K562 (cell line): ENCODE data around the gene NME2. TPM values are rescaled to one million over a fixed set of nuclear protein-coding genes. Genes with fewer than 3 reads are reported as not detected.

Experiments
- EHMT2 ChIP-seq: fragments of 450-650 bp; IDR thresholded peaks from 2 replicates; pipeline ENCODE4 v1.6.1; 2018; ENCODE audit warnings: antibody characterized with exemption
- FOXA3 ChIP-seq, 2 experiments: fragments of 450-650 bp in 1 of 2; sonication (generic) in 1 of 2; formaldehyde crosslinking; IDR thresholded peaks in 1 of 2; conservative IDR thresholded peaks in 1 of 2; 2 replicates each; pipeline versions ENCODE4 v1.4.0 to v1.8.0; 2020 to 2022; ENCODE audit warnings: mild to moderate bottlenecking in 2 of 2, missing genetic modification reagents in 1 of 2
- LEF1 ChIP-seq: fragments of 450-650 bp; IDR thresholded peaks from 2 replicates; pipeline ENCODE4 v1.6.1; 2016; ENCODE audit warnings: mild to moderate bottlenecking
- NR2C2 ChIP-seq, 2 experiments: fragments of 200-800 bp in 1 of 2; sonication (Bioruptor generic) in 1 of 2; sonication (generic) in 1 of 2; formaldehyde crosslinking in 1 of 2; IDR thresholded peaks; 2 replicates each; pipeline versions ENCODE4 v1.6.1 to v1.8.0; 2016 to 2022; ENCODE audit warnings: mild to moderate bottlenecking in 1 of 2, missing compliant biosample characterization in 1 of 2, missing genetic modification characterization in 1 of 2, missing genetic modification reagents in 1 of 2
- NRF1 ChIP-seq, 2 experiments: fragments of 450-650 bp; IDR thresholded peaks in 1 of 2; conservative IDR thresholded peaks in 1 of 2; 2 replicates each; pipeline ENCODE4 v1.6.1; 2014; ENCODE audit warnings: mild to moderate bottlenecking in 2 of 2
- PTBP1 ChIP-seq: fragments of 200-400 bp; formaldehyde crosslinking; IDR thresholded peaks from 2 replicates; pipeline ENCODE4 v1.6.1; 2017; ENCODE audit warnings: low read depth, low read length
- RERE ChIP-seq: sonication (generic); formaldehyde crosslinking; IDR thresholded peaks from 2 replicates; pipeline ENCODE4 v1.8.0; 2023; ENCODE audit warnings: missing genetic modification reagents, mild to moderate bottlenecking, borderline replicate concordance
- SIN3A ChIP-seq, 2 experiments: fragments of 150-350 bp in 1 of 2; IDR thresholded peaks; 2 replicates each; pipeline ENCODE4 v1.6.1; 2011 to 2016; ENCODE audit warnings: borderline replicate concordance in 2 of 2, low read depth in 2 of 2, low read length in 2 of 2, mild to moderate bottlenecking in 2 of 2, moderate library complexity in 2 of 2; ENCODE audit not compliant: control insufficient read depth in 1 of 2
- SREBF2 ChIP-seq: sonication (generic); formaldehyde crosslinking; IDR thresholded peaks from 2 replicates; pipeline ENCODE4 v1.4.0; 2020; ENCODE audit warnings: mild to moderate bottlenecking, missing genetic modification reagents
- TAF1 ChIP-seq: IDR thresholded peaks from 2 replicates; pipeline ENCODE4 v1.6.1; 2011; ENCODE audit warnings: mild to moderate bottlenecking, low read length, moderate library complexity; ENCODE audit not compliant: insufficient read depth, control insufficient read depth, severe bottlenecking; ENCODE audit errors: extremely low read depth
- TSHZ1 ChIP-seq: fragments of 250-450 bp; sonication (Bioruptor Pico); IDR thresholded peaks from 2 replicates; pipeline ENCODE4 v1.4.0; 2020; ENCODE audit warnings: mild to moderate bottlenecking, moderate library complexity
- XRCC5 ChIP-seq: fragments of 200-400 bp; formaldehyde crosslinking; IDR thresholded peaks from 2 replicates; pipeline ENCODE4 v1.6.1; 2017; ENCODE audit warnings: low read depth, mild to moderate bottlenecking, low read length
- ZNF143 ChIP-seq: sonication (generic); formaldehyde crosslinking; IDR thresholded peaks from 2 replicates; pipeline ENCODE4 v1.9.0; 2022; ENCODE audit warnings: mild to moderate bottlenecking, missing genetic modification reagents
- ZNF274 ChIP-seq: IDR thresholded peaks from 2 replicates; pipeline ENCODE4 v1.6.1; 2011; ENCODE audit warnings: low read depth, mild to moderate bottlenecking, low read length, moderate library complexity, borderline replicate concordance
- ZNF408 ChIP-seq: fragments of 250-450 bp; sonication (Bioruptor Pico); IDR thresholded peaks from 2 replicates; pipeline ENCODE4 v1.4.0; 2020; ENCODE audit warnings: low read depth, mild to moderate bottlenecking, moderate library complexity
- ZNF444 ChIP-seq: fragments of 250-450 bp; sonication (Bioruptor Pico); IDR thresholded peaks from 2 replicates; pipeline ENCODE4 v1.4.0; 2020; ENCODE audit warnings: mild to moderate bottlenecking, moderate library complexity
- polyA plus RNA-seq, 8 experiments: library from polyadenylated mRNA; depleted of rRNA in 4 of 8; stranded (reverse) in 5 of 8; unstranded in 3 of 8; fragments of >200 nt; fragmentation: Nextera tagmentation in 2 of 8; fragmentation: Illumina TruSeq in 1 of 8; extraction: Ambion mirVana in 2 of 8; extraction: Trizol in 1 of 8; gene quantifications; 2 replicates each; pipeline versions ENCODE4 v1.2.1 to v1.2.3, GENCODE V29; 2011 to 2014; ENCODE audit warnings: inconsistent platforms in 1 of 8, missing spikeins in 1 of 8
- total RNA-seq, 7 experiments: library from RNA; depleted of rRNA in 6 of 7; stranded (reverse); fragments of >200 nt in 6 of 7; fragmentation: Illumina TruSeq in 2 of 7; extraction: Trizol in 2 of 7; gene quantifications; 2 replicates each; pipeline versions ENCODE4 v1.2.1 to v1.2.3, GENCODE V29; 2011 to 2021; ENCODE audit warnings: low replicate concordance in 1 of 7

Gene NME2
- total and polyA plus RNA-seq, 9 of the 15 experiments (the other 6 are each of a cell fraction or from before 2014, with no cell fraction given): 684 to 1,202 (median 924) TPM

GRCh38 chr17:51166987-51167931, 1.0 kb downstream of the NME2 start (continued):
- TF ChIP-seq TSHZ1 (CRISPR knock-in tag) (no peak), ZNF274 (no peak), FOXA3 (CRISPR knock-in tag; conservative IDR thresholded peaks at IDR 0.05 in 1 of 2, IDR thresholded peaks at IDR 0.05 in 1 of 2) (no peak), ZNF408 (no peak), LEF1 (no peak), PTBP1 (0 out of 2 replicates have a peak, but pooled peaks have one; percentile 8), NR2C2 (CRISPR knock-in tag; IDR thresholded peaks at IDR 0.05) (no peak), NR2C2 (tag; IDR thresholded peaks at IDR 0.05) (no peak), RERE (no peak), SREBF2 (CRISPR knock-in tag) (no peak), ZNF444 (CRISPR knock-in tag) (no peak), TAF1 (no peak), NRF1 (conservative IDR thresholded peaks at IDR 0.05 in 1 of 2, IDR thresholded peaks at IDR 0.05 in 1 of 2) (peak; percentile 77 to 81), ZNF143 (no peak), SIN3A (IDR thresholded peaks at IDR 0.05; ENCODE audit: borderline replicate concordance in 2 of 2, control insufficient read depth in 1 of 2, low read depth in 2 of 2, low read length in 2 of 2) (peak in 1 of 2 experiments; percentile 43; a peak in 1 of 4 replicates), XRCC5 (peak; percentile 68; the same call in 1 of the 2 replicates), EHMT2 (no peak)
